GM12891 (cell line): ENCODE data around the gene CAMTA1.
A peak's percentile ranks its signal among the peaks of the same experiment; 100 is the strongest.
"Not testable (repeated sequence)": the region's sequence is repeated elsewhere in the genome, so short reads cannot be mapped to it uniquely, and the experiment has no call there.

Source experiments
- DNase-seq: peaks from one replicate; pipeline ENCODE4 v3.0.0; 2011; ENCODE audit warnings: low spot score; ENCODE audit not compliant: insufficient read length
- FAIRE-seq: peaks from 2 replicates; lab custom pipeline; 2011; peaks lifted over from hg19 to GRCh38; lab: Jason Lieb, UNC
- PAX5 ChIP-seq: IDR thresholded peaks from 2 replicates; pipeline ENCODE4 v1.6.1; 2011; ENCODE audit warnings: low read length, moderate library complexity, mild to moderate bottlenecking; ENCODE audit not compliant: insufficient read depth, severe bottlenecking
- POLR2A ChIP-seq: IDR thresholded peaks from 2 replicates; pipeline ENCODE4 v1.6.1; 2011; ENCODE audit warnings: low read depth, low read length, control low read depth
- POLR2AphosphoS5 ChIP-seq: IDR thresholded peaks from 2 replicates; pipeline ENCODE4 v1.6.1; 2011; ENCODE audit warnings: low read depth, low read length, control low read depth
- POU2F2 ChIP-seq: IDR thresholded peaks from 2 replicates; pipeline ENCODE4 v1.6.1; 2011; ENCODE audit warnings: low read depth, mild to moderate bottlenecking, control low read depth, low read length, moderate library complexity
- SPI1 ChIP-seq: IDR thresholded peaks from 2 replicates; pipeline ENCODE4 v1.6.1; 2011; ENCODE audit warnings: low read depth, low read length, control low read depth
- TAF1 ChIP-seq: IDR thresholded peaks from 2 replicates; pipeline ENCODE4 v1.6.1; 2011; ENCODE audit warnings: low read depth, low read length, control low read depth

The CAMTA1 gene

GRCh38 chr1:7405844-7406500 is 620.7 kb downstream of the CAMTA1 start:
- no peak for TF ChIP-seq POU2F2
- no peak for TF ChIP-seq POLR2AphosphoS5
- no peak for TF ChIP-seq SPI1
- no peak for TF ChIP-seq TAF1
- TF ChIP-seq POLR2A = no peak
- TF ChIP-seq PAX5 = no peak
- peak; percentile 33 for FAIRE-seq
- peak; percentile 11 for DNase-seq

DNA sequence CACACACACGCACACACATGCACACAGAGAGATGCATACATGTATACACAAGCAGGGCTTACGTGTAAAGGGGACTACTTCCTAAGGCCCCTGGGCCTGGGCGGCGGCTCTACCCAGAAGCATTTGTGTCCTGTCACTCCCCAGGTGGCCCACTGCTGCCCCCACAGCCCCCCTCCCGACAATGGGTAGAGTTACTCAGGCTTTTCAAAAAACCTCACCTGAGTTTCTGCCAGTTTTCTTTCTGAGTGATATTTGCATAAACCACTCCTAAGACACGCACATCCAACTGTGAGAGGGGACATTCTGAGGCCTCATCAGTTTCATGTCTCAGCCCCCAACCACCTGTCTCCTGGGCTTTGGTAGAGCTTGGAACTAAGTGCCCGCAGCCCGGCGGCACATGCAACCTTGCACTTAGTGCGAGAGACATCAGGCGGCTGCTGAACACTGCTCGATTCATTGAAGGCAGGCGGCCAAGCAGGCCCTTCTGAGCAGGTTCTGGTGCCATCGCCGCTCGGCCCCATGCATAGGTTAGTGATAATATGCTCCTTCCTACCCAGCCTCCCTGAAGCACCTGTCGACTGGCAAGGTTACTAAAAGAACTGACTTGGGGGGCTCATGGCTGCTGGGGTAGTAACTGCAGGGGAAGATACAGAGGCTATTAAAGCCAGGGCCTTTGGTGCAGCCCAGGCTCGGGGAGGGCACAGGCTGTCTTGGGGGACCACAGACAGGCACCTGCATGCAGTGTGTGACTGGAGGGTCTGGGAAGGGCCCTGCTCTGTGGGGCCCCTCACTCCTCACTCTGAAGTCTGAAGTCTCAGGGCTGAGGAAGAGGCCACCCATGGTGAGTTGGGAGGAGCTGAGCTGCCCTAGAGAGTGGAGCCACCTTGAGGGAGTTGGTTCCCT is 621.6 kb downstream of the CAMTA1 start:
- DNase-seq (peak; percentile 55), FAIRE-seq (peak; percentile 33)
- TF ChIP-seq POLR2A (no peak), TAF1 (no peak), POU2F2 (peak; percentile 84)

DNA sequence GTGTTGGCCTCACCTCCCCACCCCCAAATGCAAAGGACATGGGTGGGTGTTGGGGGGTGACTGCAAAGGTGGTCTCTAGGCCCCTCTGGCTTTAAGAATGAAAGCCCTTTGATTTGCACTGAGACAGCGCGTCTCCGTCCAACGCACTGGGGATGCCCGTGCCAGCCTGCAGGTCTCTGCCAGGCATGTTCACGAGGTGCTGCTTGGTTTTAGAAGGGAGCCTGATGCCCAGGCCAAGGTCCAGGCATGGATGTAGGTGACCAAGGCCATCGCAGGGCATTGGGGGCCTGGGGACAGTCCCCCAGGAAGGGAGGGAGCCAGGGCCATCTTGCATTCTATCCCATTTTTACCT is 622.3 kb downstream of the CAMTA1 start:
- TF ChIP-seq PAX5 (no peak), TAF1 (no peak)
- FAIRE-seq = no peak
- peak; percentile 1 for DNase-seq

- FAIRE-seq (no peak), DNase-seq (peak; percentile 6)
- TF ChIP-seq POLR2A (no peak), SPI1 (no peak), TAF1 (no peak), POLR2AphosphoS5 (no peak), PAX5 (no peak), POU2F2 (no peak)
These were observed 622.9 kb downstream of the CAMTA1 start for GRCh38 chr1:7407980-7408770.

DNA sequence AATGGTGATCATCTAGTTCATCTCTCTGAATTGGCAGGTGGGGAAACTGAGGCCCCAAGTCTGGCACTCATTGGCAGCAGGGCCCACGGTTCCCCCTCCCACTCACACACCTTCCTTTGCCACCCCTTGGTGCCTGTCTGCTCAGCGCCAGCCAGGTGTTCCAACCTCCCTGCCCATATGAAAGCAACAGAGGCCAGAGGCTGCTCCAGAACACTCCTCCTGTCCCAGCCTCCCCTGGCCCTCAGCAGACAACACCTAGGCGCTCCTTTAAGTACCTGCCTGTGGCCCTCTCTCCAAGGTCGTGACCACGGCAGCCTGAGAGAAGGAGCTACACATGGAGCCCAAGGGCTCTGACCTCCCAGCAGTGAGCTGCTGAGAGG is 623.5 kb downstream of the CAMTA1 start:
- DNase-seq (peak; percentile 1), FAIRE-seq (no peak)
- TF ChIP-seq TAF1 (no peak), POU2F2 (no peak), SPI1 (no peak), POLR2AphosphoS5 (no peak), POLR2A (no peak), PAX5 (no peak)

- no peak for FAIRE-seq
- TF ChIP-seq PAX5 (no peak), SPI1 (no peak), POU2F2 (no peak), POLR2AphosphoS5 (no peak), POLR2A (no peak), TAF1 (no peak)
- DNase-seq = peak; percentile 1
These were observed 624.0 kb downstream of the CAMTA1 start for GRCh38 chr1:7409278-7409677.

GRCh38 chr1:7410156-7410555 is 624.9 kb downstream of the CAMTA1 start:
- FAIRE-seq = no peak
- TF ChIP-seq POU2F2 = no peak
- TF ChIP-seq PAX5 = no peak
- TF ChIP-seq POLR2AphosphoS5 = no peak
- TF ChIP-seq POLR2A = no peak
- TF ChIP-seq TAF1 = no peak
- no peak for TF ChIP-seq SPI1

DNA sequence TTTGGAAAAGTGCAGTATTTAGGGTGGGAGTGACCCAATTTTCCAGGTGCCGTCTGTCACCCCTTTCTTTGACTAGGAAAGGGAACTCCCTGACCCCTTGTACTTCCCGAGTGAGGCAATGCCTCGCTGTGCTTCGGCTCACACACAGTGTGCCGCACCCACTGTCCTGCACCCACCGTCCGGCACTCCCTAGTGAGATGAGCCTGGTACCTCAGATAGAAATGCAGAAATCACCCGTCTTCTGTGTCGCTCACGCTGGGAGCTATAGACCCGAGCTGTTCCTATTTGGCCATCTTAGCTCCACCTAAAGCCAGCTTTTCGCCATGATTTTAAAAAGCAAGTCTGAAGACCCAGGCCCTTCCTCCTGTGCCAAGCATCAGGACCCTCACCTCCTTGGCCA is 632.4 kb downstream of the CAMTA1 start:
- not testable (repeated sequence) for DNase-seq, FAIRE-seq

More at GRCh38 chr1:7410156-7410555, 624.9 kb downstream of the CAMTA1 start:
- DNase-seq = no peak

- DNase-seq = no peak
- FAIRE-seq = no peak
- TF ChIP-seq POU2F2 (no peak), SPI1 (no peak), PAX5 (no peak), POLR2A (no peak), POLR2AphosphoS5 (no peak), TAF1 (no peak)
These were observed 633.3 kb downstream of the CAMTA1 start for GRCh38 chr1:7418442-7419080.
